Measurements from ENCODE around the gene CHGA.

Gene CHGA

GRCh38 chr14:92906420-92906819 is 16.5 kb upstream of the CHGA start:
- DNase-seq: no peak

- DNase-seq: no peak
Observed at GRCh38 chr14:92906823-92907222, 16.1 kb upstream of the CHGA start.

GRCh38 chr14:92907316-92907911 is 15.5 kb upstream of the CHGA start:
- no peak for DNase-seq

DNA sequence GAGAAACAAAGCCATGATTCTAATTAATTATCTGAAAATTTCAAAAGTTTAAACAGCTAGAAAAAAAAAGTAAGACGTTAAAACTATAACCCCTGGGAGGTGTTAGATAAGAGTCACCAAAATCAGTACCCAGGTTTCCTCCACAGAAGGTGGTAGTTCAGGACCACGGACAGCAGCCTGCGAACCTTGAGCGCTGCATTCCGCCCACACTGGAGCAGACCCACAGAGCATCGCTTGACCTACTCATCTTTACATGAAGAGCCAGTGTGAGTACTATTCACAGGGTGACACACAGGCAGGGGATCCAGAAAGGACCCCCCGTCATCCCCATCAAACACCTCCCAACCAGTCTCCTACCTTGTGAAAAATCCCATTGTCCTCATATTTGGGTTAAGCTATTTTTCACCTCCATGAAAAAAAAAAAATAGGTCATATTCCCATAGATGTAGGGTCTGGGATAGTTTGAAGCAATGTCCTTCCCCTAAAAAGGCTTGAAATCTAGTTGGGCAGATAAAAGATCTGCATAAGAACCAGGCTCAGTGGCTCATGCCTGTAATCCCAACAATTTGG is 8.8 kb upstream of the CHGA start:
- DNase-seq: no peak

DNA sequence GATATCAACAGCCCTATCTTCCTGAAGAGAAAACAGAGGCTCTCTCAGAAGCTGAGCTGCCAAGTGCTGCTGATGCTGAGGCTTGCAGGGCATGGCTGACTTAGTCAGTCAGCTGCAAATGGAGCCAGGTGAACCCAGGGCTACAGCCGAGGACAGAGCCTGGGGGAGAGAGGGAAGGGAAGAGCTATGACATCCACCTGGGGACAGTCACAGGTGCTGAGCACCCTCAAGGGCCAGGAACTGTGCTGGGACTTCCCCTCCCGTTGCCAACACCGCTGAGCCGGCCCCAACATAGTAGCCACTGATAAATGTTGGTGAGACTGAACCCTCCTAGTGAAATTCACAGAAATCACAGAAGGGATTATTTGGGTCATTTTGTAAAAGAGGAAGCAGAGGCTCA is 6.7 kb upstream of the CHGA start:
- no peak for DNase-seq

- DNase-seq: peak; percentile 32
Observed at GRCh38 chr14:92917041-92917940, 5.7 kb upstream of the CHGA start.

DNA sequence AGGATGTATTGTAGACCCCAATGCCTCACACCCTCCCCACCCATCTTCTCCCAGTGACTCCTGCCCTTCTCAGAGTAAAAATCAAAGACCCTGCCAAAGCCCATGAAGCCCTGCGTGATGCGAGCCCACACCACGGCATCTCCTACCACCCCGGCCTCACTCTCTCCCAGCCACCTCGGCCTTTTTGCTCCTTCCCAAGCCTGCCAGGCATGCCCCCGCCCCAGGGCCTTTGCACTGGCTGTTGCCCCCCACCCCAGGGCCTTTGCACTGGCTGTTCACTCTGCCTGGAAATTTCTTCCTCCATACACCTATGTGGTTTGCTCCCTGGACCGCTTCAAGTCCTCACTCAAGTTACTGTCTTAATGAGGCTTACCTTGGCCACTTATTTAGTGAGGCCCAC is 5.0 kb upstream of the CHGA start:
- no peak for DNase-seq

DNA sequence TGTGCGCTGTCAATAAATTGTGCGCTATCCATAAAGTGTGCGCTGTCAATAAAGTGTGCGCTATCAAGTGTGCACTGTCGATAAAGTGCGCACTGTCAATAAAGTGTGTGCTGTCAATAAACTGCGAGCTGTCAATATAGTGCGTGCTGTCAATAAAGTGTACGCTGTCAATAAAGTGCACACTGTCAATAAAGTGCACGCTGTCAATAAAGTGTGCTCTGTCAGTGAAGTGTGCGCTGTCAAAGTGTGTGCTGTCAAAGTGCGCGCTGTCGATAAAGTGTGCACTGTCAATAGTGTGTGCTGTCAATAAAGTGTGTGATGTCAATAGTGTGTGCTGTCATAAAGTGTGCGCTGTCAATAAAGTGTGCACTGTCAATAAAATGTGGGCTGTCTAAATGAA is 2.9 kb upstream of the CHGA start:
- no peak for DNase-seq

GRCh38 chr14:92922155-92922735 is 705 bp upstream of the CHGA start:
- DNase-seq: no peak

- DNase-seq: peak; percentile 33
Observed at GRCh38 chr14:92923744-92924103, 774 bp downstream of the CHGA start.

GRCh38 chr14:92924247-92924646 is 1.3 kb downstream of the CHGA start:
- DNase-seq: peak; percentile 33

- no peak for DNase-seq
Observed at GRCh38 chr14:92925446-92925845, 2.5 kb downstream of the CHGA start.

GRCh38 chr14:92926180-92926845 is 3.4 kb downstream of the CHGA start:
- DNase-seq: no peak

DNA sequence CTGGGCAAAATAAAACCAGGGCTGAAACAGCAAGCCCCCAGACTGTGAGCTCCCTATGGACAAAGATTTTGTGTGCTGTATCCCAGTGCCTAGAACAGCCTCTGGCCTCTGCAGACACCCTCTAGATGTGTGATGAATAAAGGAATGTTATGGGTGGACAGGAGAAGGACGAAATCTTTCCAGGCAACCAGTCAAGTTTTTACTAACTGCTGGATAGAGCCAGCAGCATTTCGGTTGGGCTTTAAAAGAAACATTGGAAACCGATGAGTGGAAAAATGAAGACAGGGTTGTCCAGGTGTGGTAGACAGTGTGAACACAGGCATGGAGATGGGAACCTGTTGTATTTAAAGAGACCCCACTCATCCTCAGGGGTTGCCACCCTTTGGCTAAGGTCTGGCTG is 4.0 kb downstream of the CHGA start:
- no peak for DNase-seq

GRCh38 chr14:92927349-92928257 is 4.7 kb downstream of the CHGA start:
- no peak for DNase-seq

GRCh38 chr14:92928258-92928629 is 5.3 kb downstream of the CHGA start:
- DNase-seq: no peak

GRCh38 chr14:92928961-92929688 is 6.2 kb downstream of the CHGA start:
- DNase-seq: no peak

- DNase-seq: no peak
Observed at GRCh38 chr14:92929689-92930608, 7.0 kb downstream of the CHGA start.

- DNase-seq: no peak
Observed at GRCh38 chr14:92930737-92931602, 8.0 kb downstream of the CHGA start.
